HEK293T (cell line): ENCODE measurements around the gene ZNF557.
A peak's percentile ranks its signal among the peaks of the same experiment; 100 is the strongest.

Source experiments
- CTCF ChIA-PET: fragments of 350-600 bp; formaldehyde crosslinking; extraction: SDS; loops from one replicate; lab custom pipeline; 2021; ENCODE audit warnings: antibody characterized with exemption, inconsistent platforms; lab: Yijun Ruan, JAX
- POLR2A ChIA-PET: fragments of 350-600 bp; formaldehyde crosslinking; extraction: SDS; loops from one replicate; lab custom pipeline; 2020; ENCODE audit warnings: antibody characterized with exemption, inconsistent platforms; lab: Yijun Ruan, JAX
- DNase-seq: peaks from one replicate; pipeline ENCODE4 v3.0.0; 2012; ENCODE audit warnings: mixed read lengths; ENCODE audit errors: extremely low spot score
- ARNT ChIP-seq: fragments of 450-650 bp; IDR thresholded peaks from 2 replicates; pipeline ENCODE4 v1.6.1; 2017; ENCODE audit warnings: mild to moderate bottlenecking
- BHLHE40 ChIP-seq: fragments of 450-650 bp; IDR thresholded peaks from 2 replicates; pipeline ENCODE4 v1.6.1; 2016; ENCODE audit warnings: mild to moderate bottlenecking, moderate library complexity, borderline replicate concordance
- CTBP1 ChIP-seq: fragments of 450-650 bp; IDR thresholded peaks from 2 replicates; pipeline ENCODE4 v1.6.1; 2016; ENCODE audit warnings: borderline replicate concordance
- ELF4 ChIP-seq: fragments of 450-650 bp; IDR thresholded peaks from 2 replicates; pipeline ENCODE4 v1.6.1; 2017; ENCODE audit warnings: antibody characterized with exemption
- FOXA1 ChIP-seq: fragments of 450-650 bp; IDR thresholded peaks from 2 replicates; pipeline ENCODE4 v1.6.1; 2016; ENCODE audit warnings: mild to moderate bottlenecking
- FOXK2 ChIP-seq: fragments of 450-650 bp; IDR thresholded peaks from 2 replicates; pipeline ENCODE4 v1.6.1; 2016; ENCODE audit warnings: mild to moderate bottlenecking
- FOXM1 ChIP-seq: fragments of 450-650 bp; IDR thresholded peaks from 2 replicates; pipeline ENCODE4 v1.6.1; 2017; ENCODE audit warnings: mild to moderate bottlenecking, borderline replicate concordance
- HDGF ChIP-seq: fragments of 450-650 bp; IDR thresholded peaks from 2 replicates; pipeline ENCODE4 v1.6.1; 2017; ENCODE audit warnings: antibody characterized with exemption, borderline replicate concordance
- L3MBTL2 ChIP-seq: fragments of 450-650 bp; conservative IDR thresholded peaks from 2 replicates; pipeline ENCODE4 v1.6.1; 2016; ENCODE audit warnings: mild to moderate bottlenecking
- LEF1 ChIP-seq: fragments of 450-650 bp; IDR thresholded peaks from 2 replicates; pipeline ENCODE4 v1.6.1; 2017; ENCODE audit warnings: mild to moderate bottlenecking, borderline replicate concordance
- NFRKB ChIP-seq: fragments of 450-650 bp; IDR thresholded peaks from 2 replicates; pipeline ENCODE4 v1.6.1; 2016; ENCODE audit warnings: mild to moderate bottlenecking, moderate library complexity
- PKNOX1 ChIP-seq: fragments of 450-650 bp; IDR thresholded peaks from 2 replicates; pipeline ENCODE4 v1.6.1; 2016
- SP1 ChIP-seq: fragments of 450-650 bp; IDR thresholded peaks from 2 replicates; pipeline ENCODE4 v1.6.1; 2017
- SUZ12 ChIP-seq: fragments of 450-650 bp; IDR thresholded peaks from 2 replicates; pipeline ENCODE4 v1.6.1; 2016; ENCODE audit warnings: mild to moderate bottlenecking
- TARDBP ChIP-seq: fragments of 450-650 bp; IDR thresholded peaks from 2 replicates; pipeline ENCODE4 v1.6.1; 2016
- ZNF384 ChIP-seq: fragments of 450-650 bp; IDR thresholded peaks from 2 replicates; pipeline ENCODE4 v1.6.1; 2016

The ZNF557 gene

GRCh38 chr19:7098701-7099596 lies 29.4 kb downstream of the ZNF557 start:
- TF ChIP-seq L3MBTL2 (peak; percentile 88), FOXK2 (no peak), FOXA1 (no peak), PKNOX1 (peak; percentile 61), HDGF (no peak), SUZ12 (no peak)
- peak; percentile 91 for DNase-seq
- ChIA-PET POLR2A (interaction anchor here (0.6 to 1.5 kb wide), 38 partner anchors 10 to 599 kb away, joined by 3 to 31 read pairs (median 3); partner anchors contain the start of genes ARHGEF18, INSR, MCOLN1 and TRAPPC5), CTCF (interaction anchor here (0.6 to 1.3 kb wide), 6 partner anchors 29 to 700 kb away, joined by 3 to 13 read pairs (median 5); no protein-coding TSS in a partner anchor)

- POLR2A ChIA-PET: interaction anchor here (0.6 to 1.5 kb wide), 38 partner anchors 10 to 600 kb away, joined by 3 to 31 read pairs (median 3); partner anchors contain the start of genes ARHGEF18, INSR, MCOLN1 and TRAPPC5
- TF ChIP-seq ARNT: no peak
- TF ChIP-seq HDGF: no peak
- no peak for TF ChIP-seq FOXK2
- no peak for TF ChIP-seq ELF4
- no peak for TF ChIP-seq FOXM1
- no peak for TF ChIP-seq FOXA1
- TF ChIP-seq SP1: no peak
- no peak for TF ChIP-seq TARDBP
- TF ChIP-seq CTBP1: no peak
- TF ChIP-seq ZNF384: no peak
- no peak for TF ChIP-seq L3MBTL2
- TF ChIP-seq SUZ12: no peak
- TF ChIP-seq NFRKB: no peak
- TF ChIP-seq BHLHE40: no peak
- no peak for TF ChIP-seq LEF1
- no peak for TF ChIP-seq PKNOX1
Observed at GRCh38 chr19:7099597-7099921, 30.1 kb downstream of the ZNF557 start.

GRCh38 chr19:7101498-7102253 lies 32.2 kb downstream of the ZNF557 start:
- ChIA-PET CTCF (interaction anchor here (0.7 to 1.0 kb wide), 5 partner anchors 12 to 677 kb away, joined by 3 to 8 read pairs (median 3); no protein-coding TSS in a partner anchor), POLR2A (no interaction called here)
- DNase-seq: no peak
- TF ChIP-seq LEF1 (no peak), NFRKB (no peak), BHLHE40 (no peak), L3MBTL2 (no peak), ARNT (no peak), CTBP1 (no peak), SP1 (no peak), FOXK2 (no peak), SUZ12 (no peak), PKNOX1 (no peak), TARDBP (no peak), HDGF (no peak), ELF4 (no peak), ZNF384 (no peak), FOXM1 (no peak), FOXA1 (no peak)

More at GRCh38 chr19:7099597-7099921, 30.1 kb downstream of the ZNF557 start:
- DNase-seq: no peak
- CTCF ChIA-PET: interaction anchor here (0.6 to 1.3 kb wide), 6 partner anchors 28 to 700 kb away, joined by 3 to 13 read pairs (median 5); no protein-coding TSS in a partner anchor

GRCh38 chr19:7104747-7105447 lies 35.4 kb downstream of the ZNF557 start:
- CTCF ChIA-PET: no interaction called here
- no peak for TF ChIP-seq L3MBTL2
- TF ChIP-seq LEF1: no peak
- POLR2A ChIA-PET: no interaction called here
- DNase-seq: no peak
